ENCODE data around the gene ITPR1. TPM values are rescaled to one million over a fixed set of nuclear protein-coding genes. Genes with fewer than 3 reads are reported as not detected.

ITPR1 gene
- total RNA-seq, 1 experiment from 2014 or later, result 8.7 TPM

DNA sequence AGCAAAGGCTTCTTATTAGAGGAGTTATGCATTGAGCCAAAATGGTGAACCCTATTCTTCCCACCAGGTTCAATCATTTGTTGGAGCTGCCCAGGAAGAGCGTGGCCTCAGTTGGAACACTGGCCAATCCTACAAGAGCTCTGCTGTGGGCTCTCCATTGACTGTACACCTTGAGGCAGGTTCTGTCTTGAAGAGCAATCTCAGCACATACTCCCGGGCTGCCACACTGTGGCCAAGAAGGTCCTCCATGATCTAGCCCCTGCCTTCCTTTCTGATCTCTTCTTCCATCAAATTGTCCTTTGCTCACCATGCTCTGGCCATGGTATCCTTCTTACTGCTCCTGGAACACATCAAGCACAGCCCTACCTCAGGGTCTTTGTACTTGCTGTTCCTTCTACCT, 20.4 kb upstream of the ITPR1 start:
- POLR2A ChIA-PET, result no interaction called here
- no peak for ATAC-seq

DNA sequence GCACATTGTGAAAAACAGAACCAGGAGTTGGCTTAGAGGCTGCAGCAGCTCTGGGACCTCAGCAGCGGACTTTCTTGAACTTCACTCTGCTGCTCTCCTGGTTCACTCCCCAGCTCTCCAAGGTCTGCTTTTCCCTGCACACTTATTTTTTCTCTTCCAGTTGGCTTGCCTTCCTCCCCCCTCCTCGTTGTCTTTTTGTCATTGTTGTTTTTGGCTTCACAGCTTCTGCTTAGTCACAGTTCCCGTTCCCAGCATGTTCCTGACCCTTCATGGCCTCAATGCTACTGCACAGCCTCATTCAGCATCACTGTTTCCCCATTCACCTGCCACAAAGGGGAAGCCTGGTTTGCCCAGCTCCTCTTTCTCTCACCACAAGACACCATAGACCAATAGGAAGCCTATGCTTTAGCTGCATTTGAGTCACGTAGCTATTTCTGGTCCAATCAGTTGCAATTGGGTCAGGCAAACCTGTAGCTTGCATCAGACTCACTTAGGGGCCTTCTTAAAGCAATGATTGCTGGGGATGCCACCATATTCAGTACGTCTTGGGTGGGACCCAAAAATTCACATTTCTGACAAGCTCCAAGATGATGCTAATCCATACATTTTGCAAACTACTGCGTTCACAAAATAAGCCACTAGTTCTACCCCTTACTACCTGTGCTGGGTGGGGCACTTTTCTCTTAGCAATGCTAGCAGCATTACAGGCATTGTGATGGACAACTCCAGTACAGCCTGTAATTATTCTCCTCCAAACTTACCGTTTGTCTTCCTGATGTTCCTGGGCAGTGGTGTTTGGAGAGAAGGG, 18.3 kb upstream of the ITPR1 start:
- BruUV-seq (replicated peaks), result no TSS peak
- TF ChIP-seq POLR2AphosphoS5 (IDR thresholded peaks at IDR 0.05; ENCODE audit: low read depth, low read length) (no peak), SIN3A (IDR thresholded peaks at IDR 0.05; ENCODE audit: borderline replicate concordance, insufficient read depth, low read depth, low read length) (no peak), TCF7L2 (IDR thresholded peaks at IDR 0.05; ENCODE audit: low read depth, low read length) (no peak)
- TF ChIP-seq, protein P1, sequence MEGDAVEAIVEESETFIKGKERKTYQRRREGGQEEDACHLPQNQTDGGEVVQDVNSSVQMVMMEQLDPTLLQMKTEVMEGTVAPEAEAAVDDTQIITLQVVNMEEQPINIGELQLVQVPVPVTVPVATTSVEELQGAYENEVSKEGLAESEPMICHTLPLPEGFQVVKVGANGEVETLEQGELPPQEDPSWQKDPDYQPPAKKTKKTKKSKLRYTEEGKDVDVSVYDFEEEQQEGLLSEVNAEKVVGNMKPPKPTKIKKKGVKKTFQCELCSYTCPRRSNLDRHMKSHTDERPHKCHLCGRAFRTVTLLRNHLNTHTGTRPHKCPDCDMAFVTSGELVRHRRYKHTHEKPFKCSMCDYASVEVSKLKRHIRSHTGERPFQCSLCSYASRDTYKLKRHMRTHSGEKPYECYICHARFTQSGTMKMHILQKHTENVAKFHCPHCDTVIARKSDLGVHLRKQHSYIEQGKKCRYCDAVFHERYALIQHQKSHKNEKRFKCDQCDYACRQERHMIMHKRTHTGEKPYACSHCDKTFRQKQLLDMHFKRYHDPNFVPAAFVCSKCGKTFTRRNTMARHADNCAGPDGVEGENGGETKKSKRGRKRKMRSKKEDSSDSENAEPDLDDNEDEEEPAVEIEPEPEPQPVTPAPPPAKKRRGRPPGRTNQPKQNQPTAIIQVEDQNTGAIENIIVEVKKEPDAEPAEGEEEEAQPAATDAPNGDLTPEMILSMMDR (IDR thresholded peaks at IDR 0.05), result no peak
- TF ChIP-seq, protein P2, sequence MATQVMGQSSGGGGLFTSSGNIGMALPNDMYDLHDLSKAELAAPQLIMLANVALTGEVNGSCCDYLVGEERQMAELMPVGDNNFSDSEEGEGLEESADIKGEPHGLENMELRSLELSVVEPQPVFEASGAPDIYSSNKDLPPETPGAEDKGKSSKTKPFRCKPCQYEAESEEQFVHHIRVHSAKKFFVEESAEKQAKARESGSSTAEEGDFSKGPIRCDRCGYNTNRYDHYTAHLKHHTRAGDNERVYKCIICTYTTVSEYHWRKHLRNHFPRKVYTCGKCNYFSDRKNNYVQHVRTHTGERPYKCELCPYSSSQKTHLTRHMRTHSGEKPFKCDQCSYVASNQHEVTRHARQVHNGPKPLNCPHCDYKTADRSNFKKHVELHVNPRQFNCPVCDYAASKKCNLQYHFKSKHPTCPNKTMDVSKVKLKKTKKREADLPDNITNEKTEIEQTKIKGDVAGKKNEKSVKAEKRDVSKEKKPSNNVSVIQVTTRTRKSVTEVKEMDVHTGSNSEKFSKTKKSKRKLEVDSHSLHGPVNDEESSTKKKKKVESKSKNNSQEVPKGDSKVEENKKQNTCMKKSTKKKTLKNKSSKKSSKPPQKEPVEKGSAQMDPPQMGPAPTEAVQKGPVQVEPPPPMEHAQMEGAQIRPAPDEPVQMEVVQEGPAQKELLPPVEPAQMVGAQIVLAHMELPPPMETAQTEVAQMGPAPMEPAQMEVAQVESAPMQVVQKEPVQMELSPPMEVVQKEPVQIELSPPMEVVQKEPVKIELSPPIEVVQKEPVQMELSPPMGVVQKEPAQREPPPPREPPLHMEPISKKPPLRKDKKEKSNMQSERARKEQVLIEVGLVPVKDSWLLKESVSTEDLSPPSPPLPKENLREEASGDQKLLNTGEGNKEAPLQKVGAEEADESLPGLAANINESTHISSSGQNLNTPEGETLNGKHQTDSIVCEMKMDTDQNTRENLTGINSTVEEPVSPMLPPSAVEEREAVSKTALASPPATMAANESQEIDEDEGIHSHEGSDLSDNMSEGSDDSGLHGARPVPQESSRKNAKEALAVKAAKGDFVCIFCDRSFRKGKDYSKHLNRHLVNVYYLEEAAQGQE (IDR thresholded peaks at IDR 0.05; ENCODE audit: insufficient read depth in 1 of 2, low read depth in 2 of 2, low read length in 1 of 2), result no peak
- H3K27me3 ChIP-seq (ENCODE audit: control insufficient read depth, insufficient read depth, low read length), result no peaks in the 10 kb centered on the region
- intact Hi-C loops (cut with micrococcal nuclease; ENCODE audit: unreplicated experiment) (no loop called here), in situ Hi-C loops (cut with HindIII; ENCODE audit: low pct_unique_long_range_greater_than_20kb, low sequenced_read_pairs) (no loop called here)
- ATAC-seq (peak; percentile 86), DNase-seq (ENCODE audit: low read depth, low spot score) (no peak)
- H3K36me3 ChIP-seq (ENCODE audit: control insufficient read depth, insufficient read depth, low read length), result no peaks in the 10 kb centered on the region
- H3K27ac ChIP-seq (ENCODE audit: low read length), result no peak overlapping the region
- H3K4me3 ChIP-seq (ENCODE audit: low read depth in 2 of 2, low read length in 2 of 2), result peak overlapping the region in 1 of 2 experiments; percentile 28; a peak in 2 of 4 replicates
- ChIA-PET POLR2A (no interaction called here), CTCF (no interaction called here)
- H3K9me3 ChIP-seq (ENCODE audit: control insufficient read depth, insufficient read depth, low read depth, low read length), result no peaks in the 10 kb centered on the region
- peaks cover 6% of the 10 kb centered on the region; the same call in 1 of the 2 replicates for H3K4me1 ChIP-seq (ENCODE audit: control insufficient read depth, insufficient read depth, low read length)

More for the DNA sequence above, 20.4 kb upstream of the ITPR1 start:
- peaks cover 6% of the 10 kb centered on the region; the same call in 1 of the 2 replicates for H3K4me1 ChIP-seq (ENCODE audit: control insufficient read depth, insufficient read depth, low read length)
- TF ChIP-seq, protein P1 (IDR thresholded peaks at IDR 0.05), result no peak
- no peak for TF ChIP-seq POLR2AphosphoS5 (IDR thresholded peaks at IDR 0.05; ENCODE audit: low read depth, low read length)
- TF ChIP-seq, protein P2 (IDR thresholded peaks at IDR 0.05; ENCODE audit: insufficient read depth in 1 of 2, low read depth in 2 of 2, low read length in 1 of 2), result no peak
- no peak for TF ChIP-seq TCF7L2 (IDR thresholded peaks at IDR 0.05; ENCODE audit: low read depth, low read length)
- TF ChIP-seq SIN3A (IDR thresholded peaks at IDR 0.05; ENCODE audit: borderline replicate concordance, insufficient read depth, low read depth, low read length), result no peak
- no peaks in the 10 kb centered on the region for H3K9me3 ChIP-seq (ENCODE audit: control insufficient read depth, insufficient read depth, low read depth, low read length)
- DNase-seq (ENCODE audit: low read depth, low spot score), result no peak
- H3K27ac ChIP-seq (ENCODE audit: low read length), result no peak overlapping the region
- CTCF ChIA-PET, result no interaction called here
- no peaks in the 10 kb centered on the region for H3K36me3 ChIP-seq (ENCODE audit: control insufficient read depth, insufficient read depth, low read length)
- intact Hi-C loops (cut with micrococcal nuclease; ENCODE audit: unreplicated experiment) (no loop called here), in situ Hi-C loops (cut with HindIII; ENCODE audit: low pct_unique_long_range_greater_than_20kb, low sequenced_read_pairs) (no loop called here)
- H3K4me3 ChIP-seq (ENCODE audit: low read depth in 2 of 2, low read length in 2 of 2), result no peak overlapping the region
- no peaks in the 10 kb centered on the region for H3K27me3 ChIP-seq (ENCODE audit: control insufficient read depth, insufficient read depth, low read length)
- BruUV-seq (replicated peaks), result no TSS peak

Data from Panc1 (cell line).